Subcutaneous adipose tissue (tissue), 4 donors: ENCODE results near the gene TRIM39. TPM values are rescaled to one million over a fixed set of nuclear protein-coding genes. Genes with fewer than 3 reads are reported as not detected.

Experiments
- total RNA-seq, 4 donors: library from RNA; depleted of rRNA; stranded (reverse); fragments of >200 nt; gene quantifications; one replicate each; pipeline ENCODE4 v1.1.0, GENCODE V29; 2016
- TF ChIP-seq, protein P1 (sequence below): fragments of 450-650 bp; IDR thresholded peaks from one replicate; pipeline ENCODE4 v1.5.1; 2016; ENCODE audit warnings: low read depth, mild to moderate bottlenecking, control low read depth, antibody characterized with exemption, moderate library complexity

TRIM39 gene
- total RNA-seq, 4 donors from 2014 or later, result 7.5 to 14.9 (median 10.8) TPM

DNA sequence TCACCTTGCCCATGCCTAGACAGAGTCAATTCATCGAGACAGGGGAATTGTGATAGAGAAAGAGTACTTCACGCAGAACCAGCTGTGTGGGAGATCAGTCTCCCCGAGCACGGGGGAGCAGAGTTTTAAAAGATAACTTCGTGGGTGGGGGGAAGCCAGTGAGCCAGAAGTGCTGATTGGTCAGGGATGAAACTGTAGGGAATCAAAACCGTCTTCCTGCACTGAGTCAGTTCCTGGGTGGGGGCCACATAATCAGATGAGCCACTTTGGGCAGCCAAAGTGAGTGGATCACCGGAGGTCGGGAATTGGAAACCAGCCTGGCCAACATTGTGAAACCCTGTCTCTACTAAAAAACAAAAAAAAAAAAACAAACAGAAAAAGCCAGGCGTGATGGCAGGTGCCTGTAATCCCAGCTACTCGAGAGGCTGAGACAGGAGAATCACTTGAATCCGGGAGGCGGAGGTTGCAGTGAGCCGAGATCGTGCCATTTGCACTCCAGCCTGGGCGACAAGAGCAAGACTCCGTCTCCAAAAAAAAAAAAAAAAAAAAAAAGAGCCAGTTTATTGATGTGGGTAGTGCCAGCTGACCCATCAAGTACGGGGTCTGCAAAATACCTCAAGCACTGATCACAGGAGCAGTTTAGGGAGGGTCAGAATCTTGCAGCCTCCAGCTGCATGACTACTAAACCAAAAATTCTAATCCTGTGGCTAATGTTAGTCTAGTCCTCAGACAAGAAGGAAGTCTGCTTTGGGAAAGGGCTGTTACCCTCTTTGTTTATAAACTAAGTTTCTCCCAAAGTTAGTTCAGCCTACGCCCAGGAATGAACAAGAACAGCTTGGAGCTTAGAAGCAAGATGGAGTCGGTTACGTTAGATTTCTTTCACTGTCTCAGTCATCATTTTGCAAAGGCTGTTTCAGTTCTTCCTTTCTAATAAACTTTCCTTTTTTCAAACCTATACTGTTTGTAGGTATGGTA is 3.9 kb upstream of the TRIM39 start:
- TF ChIP-seq, protein P1, sequence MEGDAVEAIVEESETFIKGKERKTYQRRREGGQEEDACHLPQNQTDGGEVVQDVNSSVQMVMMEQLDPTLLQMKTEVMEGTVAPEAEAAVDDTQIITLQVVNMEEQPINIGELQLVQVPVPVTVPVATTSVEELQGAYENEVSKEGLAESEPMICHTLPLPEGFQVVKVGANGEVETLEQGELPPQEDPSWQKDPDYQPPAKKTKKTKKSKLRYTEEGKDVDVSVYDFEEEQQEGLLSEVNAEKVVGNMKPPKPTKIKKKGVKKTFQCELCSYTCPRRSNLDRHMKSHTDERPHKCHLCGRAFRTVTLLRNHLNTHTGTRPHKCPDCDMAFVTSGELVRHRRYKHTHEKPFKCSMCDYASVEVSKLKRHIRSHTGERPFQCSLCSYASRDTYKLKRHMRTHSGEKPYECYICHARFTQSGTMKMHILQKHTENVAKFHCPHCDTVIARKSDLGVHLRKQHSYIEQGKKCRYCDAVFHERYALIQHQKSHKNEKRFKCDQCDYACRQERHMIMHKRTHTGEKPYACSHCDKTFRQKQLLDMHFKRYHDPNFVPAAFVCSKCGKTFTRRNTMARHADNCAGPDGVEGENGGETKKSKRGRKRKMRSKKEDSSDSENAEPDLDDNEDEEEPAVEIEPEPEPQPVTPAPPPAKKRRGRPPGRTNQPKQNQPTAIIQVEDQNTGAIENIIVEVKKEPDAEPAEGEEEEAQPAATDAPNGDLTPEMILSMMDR, result no peak

DNA sequence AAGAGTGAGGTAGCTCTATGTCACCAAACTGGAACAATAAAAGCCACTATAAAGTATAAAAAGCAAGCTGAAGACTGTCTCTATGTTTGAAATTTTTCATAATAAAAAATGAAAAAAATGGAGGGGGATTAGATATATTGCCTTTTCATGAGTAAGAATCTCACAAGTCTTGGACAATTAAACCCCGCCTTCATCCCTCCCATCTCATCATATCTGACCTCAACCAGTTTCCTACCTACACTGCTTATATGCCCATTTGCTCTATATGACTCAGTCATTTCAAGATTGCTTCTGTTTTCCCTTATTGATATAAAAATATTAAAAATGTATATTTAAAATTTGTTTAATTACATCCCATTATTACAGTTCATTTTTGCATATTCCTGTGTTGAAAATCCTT is 2.9 kb upstream of the TRIM39 start:
- TF ChIP-seq, protein P1, result no peak

DNA sequence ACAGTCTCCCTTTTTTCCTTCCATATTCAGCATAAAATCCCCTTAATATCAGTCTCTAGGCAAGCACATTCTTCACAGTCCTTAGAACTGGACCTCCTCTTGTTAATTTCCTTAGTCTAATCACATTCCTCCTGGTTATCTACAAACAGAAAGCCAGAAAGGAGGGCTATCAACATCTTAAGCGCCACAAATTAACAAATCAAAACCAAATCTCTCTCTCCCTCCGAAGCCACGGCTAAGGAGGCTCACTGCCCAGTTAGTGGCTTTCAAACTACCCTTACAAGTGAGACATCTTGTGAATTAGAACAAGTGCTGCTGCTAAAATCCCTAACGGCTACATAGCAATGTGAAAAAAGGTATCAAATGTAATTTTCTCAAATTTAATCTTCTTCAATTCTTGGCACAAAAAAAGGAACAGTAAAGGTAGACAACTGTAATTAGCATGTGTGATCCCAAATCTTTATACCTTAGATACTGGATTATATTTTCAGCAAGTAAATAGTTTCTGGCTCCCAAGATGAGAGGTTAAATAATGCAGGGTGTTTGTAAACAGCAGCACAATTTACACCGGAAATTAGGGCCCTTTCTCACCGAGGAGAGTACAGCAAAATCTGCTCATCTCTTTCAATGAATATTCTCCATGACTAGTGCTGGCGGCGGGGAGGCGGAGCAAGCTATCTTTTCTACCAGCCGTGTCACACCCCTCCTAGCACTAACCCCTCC is 1.4 kb upstream of the TRIM39 start:
- TF ChIP-seq, protein P1, result no peak

DNA sequence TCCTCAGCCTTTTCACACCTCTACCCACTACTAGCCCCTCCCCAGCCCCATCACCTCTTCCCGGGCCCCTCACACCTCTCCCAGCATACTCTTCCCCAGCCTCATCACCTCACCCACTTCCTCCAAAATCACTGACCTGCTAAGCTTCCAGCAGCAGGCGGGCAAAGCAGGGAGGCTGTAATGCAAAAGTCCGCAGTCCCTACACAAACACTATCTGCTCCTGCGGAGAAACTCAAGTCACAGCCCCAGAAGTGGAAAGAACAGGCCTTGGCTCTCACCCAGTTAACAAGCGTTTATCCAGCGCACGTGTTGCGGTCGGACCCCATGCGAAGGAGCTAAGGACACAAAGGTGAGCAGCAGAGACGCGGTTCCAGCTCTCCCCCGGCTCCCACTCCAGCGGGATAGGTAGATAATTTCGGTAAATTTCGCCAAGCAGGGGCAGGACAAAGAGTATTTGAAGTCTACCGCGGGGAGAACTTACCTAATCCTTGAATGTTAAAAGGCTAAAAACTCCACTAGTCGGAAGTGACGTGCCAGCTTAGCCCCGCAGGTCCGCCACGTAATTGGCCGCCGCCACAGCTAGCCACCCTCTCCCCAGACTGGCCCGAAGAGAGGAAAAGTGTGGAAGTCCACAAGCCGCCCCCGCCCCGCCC is 728 bp upstream of the TRIM39 start:
- TF ChIP-seq, protein P1, result no peak

DNA sequence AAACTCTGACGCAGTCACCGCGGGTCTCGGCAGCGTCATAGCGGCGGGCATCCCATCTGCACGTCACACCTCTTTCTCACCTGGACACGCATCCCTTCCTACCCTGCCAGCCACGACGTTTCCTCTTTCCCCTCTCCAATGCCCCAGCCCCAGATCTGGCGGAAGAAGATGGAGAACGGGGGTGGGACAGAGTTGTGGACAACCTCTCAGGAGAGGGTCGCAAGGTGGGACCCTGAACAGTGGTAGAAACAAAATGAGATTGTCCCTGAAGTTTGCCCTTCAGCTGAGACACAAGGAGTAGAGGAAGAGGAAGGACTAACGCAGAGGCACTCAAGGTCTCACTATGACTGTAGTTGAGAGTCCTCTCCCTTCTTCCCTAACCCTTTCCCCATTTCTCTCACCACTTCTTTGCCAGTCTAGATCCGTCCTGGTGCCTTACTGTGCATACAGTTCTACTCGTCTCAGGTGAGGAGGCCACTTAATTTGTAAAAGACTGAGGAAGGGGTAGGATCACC is 562 bp downstream of the TRIM39 start:
- TF ChIP-seq, protein P1, result no peak

DNA sequence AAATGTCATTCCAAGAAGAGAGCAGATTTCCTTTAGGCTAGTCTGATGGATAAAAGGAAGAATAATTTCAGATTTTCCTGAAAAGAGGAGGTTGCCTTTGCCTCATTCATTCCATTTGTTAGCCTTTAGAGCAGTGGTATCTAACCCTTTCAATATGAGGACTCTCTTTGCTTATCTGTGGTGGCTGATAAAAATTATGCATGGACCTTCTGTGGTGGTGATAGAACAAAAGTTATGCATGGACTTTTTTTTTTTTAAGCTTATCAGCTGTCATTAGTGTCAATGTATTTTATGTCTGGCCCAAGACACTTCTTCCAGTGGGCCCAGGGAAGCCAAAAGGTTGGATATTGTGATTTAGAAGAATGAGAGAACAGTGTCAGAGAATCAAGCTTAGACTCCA is 1.7 kb downstream of the TRIM39 start:
- TF ChIP-seq, protein P1, result no peak
